Hepatic stellate cell (primary cell): ENCODE results near the gene CIBAR2.

ENCODE experiments used
- DNase-seq: peaks from one replicate; pipeline ENCODE4 v3.0.0; 2011; ENCODE audit warnings: low spot score

CIBAR2 gene

DNA sequence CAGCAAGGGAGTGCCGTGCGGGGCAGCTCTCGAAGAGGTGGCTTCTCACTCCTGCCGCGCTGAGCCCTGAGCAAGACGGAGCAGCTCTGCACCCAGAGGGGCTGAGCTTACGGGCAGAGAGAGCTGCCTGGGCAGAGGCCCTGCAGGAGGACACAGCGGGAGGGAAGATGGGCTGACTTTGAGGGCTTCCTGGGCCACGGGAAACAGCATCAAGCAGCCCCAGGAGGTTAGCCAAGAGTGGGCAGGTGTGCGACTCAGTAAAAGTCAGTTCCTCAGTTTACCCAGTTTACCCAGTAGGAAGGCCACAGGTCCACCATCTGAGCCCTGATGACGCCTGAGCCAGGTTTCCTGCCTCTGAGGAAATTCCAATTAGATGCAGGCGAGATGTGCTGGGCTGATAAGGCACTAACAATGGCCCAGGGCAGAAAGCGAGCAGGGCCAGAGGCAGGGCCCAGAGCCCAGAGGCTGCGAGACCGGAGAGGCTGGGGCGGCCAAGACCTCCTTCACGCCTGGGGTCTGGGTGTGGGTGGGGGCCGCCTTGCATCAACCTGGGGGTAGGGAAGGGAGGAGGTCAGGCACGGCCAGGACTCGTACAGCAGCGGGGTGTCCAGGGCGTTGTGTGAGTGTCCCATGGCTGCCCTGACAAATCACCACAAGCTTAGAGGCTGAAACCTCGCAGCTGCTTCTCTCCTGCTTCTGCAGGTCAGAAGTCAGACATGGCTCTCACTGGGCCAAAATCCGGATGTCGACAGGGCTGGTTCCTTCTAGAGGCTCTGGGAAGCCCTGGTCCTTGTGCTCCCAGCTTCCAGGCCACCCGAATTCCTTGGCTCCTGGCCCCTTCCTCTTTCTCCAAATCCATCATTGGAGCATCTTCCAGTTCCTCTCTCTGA lies 32.0 kb upstream of the CIBAR2 start:
- DNase-seq: no peak

DNA sequence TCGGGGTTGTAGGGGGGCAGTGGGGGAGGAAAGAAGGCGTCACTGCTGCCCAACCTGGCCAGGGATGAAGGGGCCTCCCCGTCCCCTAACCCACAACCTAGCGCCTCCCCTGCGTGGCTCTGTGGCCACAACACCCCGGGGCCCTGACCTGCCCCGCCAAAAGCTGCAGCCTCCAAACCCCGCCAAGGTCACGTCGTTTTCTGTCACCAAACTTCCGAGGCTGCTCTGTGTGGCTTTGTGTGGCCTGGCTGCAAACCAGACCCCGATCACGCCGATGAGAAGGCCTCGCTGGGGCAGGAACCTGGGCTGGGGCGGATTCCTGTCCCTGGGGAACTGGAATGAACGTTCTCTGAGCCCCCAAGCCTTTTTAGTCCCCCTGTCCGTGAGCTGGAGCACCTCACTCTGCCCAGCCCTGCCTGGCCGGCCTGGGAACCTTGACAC lies 30.5 kb upstream of the CIBAR2 start:
- DNase-seq: no peak

DNA sequence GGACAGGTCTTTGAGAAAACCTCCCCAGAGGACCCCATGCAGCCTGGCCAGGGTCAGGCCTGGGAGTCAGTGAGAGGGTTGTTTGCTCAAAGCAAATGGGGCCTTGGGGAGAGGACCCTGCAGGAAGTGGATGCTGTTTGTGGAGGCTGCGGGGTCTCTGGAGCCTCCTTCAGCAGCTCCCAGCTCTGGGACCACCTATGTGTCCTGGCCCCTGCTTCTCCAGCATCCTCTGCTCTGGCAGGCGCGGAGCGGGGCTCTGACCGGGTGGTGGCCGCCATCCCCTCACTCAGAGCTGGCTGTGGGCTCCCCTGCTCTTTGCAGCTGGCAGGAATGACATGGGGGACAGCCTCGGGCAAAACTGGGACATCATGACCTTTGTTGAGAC lies 29.8 kb upstream of the CIBAR2 start:
- DNase-seq: no peak

DNA sequence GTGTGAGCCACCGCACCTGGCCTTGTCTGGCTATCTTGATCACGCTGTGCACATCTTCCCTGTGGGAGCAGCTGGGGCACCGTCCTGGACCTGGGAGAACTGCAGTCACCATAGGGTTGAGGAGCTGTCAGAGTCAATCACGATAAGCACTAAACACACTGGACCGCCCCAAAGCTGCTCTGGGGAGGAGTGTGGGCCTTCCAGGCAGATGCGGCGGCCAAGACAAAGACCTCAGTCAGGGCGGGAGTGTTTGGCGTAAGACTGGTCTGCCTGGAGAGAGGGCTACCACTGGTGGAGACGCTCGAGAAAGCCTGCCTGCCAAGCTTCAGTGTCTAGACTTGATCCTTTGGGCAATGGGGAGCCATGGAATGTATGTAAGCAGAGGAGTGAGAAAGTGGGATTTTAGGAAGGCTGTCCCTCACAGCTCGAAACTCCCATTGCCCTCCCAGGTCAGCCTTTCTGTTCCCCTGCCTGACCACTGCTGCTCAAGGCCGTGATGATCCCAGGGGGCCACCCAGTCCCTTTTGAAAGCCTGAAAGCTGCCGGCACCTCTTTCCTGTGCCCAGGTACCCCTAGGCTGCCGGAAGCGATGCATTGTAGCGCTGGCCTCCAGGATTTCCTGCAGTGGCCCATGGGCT lies 29.3 kb upstream of the CIBAR2 start:
- no peak for DNase-seq

DNA sequence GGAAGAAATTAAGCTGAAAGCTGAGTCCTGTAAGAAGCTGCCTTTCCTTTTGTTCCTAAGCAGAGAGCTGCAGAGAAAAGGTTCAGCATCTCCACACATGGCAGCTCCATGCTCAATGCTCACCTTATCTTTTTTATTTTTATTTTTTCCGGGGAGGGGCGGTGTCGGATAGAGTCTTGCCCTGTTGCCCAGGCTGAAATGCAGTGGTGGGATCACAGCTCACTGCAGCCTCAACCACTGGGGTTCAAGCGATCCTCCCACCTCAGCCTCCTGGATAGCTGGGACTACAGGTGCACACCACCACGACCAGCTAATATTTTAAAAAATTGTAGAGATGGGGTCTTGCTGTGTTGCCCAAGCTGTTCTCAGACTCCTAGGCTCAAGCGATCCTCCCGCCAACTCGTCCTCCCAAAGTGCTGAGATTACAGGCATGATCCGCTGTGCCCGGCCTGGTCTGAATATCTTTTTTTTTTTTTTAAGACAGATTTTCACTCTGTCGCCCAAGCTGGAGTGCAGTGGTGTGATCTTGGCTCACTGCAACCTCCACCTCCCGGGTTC lies 28.3 kb upstream of the CIBAR2 start:
- no peak for DNase-seq

DNA sequence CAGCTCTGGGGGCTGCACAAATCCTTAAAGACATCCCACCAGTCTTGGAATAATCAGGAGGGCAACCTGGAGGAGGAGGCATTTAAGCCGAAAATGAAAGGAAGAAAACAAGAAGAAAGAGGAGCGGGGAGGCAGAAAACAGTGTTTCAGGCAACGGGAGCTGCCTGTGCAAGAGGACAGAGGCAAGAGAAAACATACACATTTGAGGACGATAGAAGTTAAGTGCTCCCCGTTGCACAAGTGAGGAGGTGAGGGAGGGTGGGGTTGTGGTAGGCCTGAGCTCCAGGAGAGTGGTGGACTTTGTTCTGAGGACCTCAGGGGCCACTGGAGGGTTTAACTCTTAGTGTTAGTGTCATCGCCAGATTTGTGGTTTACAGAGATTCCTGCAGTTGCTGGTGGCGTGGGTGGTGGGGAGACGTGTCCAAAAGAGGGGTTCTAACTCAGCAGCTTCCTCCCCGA lies 27.6 kb upstream of the CIBAR2 start:
- DNase-seq: no peak

DNA sequence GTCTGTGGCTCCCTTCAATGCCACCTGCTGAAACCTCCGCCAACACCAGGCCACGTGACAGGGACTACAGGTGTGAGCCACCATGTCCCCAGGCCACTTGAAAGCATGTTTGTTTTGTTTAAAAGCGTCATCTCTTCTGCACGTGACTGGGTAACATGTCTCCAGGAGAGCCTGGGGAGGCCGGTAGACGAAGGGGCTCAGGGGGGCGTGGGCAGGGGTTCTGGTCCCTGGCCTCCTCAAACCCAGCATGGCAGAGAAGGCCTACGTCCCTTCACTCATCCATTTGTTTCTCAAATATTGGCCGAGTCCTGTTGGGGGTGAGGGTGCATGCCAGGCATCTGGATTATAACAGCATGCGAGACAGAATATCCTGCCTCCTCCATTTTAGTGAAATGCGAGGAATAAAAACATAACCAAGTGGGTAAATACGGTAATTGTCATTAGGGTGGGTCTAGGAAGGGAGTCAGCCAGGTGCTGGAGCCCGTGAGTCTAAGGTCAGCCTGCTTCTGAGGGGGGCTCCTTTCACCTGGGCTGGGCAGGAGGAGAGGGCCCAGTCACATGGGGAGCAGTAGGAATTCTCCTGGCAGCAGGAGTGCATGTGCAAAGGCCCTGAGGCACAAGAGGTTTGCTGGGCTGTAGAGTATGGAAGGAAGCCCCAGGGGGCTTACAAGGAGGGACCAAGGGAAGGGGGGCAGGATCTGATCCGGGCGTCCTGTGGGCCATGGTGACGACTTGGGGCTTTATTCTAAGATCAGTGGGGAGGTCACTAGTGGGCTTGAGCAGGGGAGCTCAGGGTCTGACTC lies 26.8 kb upstream of the CIBAR2 start:
- DNase-seq: no peak

DNA sequence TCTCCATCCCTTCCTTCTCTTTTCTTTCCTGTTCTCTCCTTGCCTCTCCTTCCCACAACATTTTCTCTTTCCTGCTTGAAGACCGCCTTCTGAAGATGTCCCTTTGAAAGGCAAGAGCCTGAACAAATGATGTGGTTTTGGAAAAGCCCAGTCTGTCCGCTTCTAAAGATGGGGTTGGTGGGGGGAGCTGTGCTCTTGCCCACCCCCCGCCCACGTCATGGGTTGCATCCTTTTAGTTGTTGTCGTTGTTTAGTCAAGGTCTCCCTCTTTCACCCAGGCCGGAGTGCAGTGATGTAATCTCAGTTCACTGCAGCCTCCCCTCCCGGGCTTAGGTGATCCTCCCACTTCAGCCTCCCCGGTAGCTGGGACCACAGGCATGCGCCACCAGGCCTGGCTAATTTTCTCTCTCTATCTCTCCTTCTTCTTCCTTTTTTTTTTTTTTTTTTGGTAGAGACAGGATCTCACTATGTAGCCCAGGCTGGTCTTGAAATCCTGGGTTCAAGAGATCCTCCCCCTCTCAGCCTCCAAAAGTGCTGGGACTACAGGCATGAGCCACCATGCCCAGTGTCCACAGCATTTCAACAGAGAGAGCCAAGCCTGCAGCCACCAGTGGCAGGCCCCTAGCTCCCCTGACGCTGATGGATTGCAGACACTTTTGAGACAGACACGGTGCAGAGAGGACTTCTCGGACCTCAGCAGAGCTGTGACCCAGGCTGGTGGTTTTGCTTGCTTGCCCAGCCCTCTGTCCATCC lies 26.0 kb upstream of the CIBAR2 start:
- no peak for DNase-seq

DNA sequence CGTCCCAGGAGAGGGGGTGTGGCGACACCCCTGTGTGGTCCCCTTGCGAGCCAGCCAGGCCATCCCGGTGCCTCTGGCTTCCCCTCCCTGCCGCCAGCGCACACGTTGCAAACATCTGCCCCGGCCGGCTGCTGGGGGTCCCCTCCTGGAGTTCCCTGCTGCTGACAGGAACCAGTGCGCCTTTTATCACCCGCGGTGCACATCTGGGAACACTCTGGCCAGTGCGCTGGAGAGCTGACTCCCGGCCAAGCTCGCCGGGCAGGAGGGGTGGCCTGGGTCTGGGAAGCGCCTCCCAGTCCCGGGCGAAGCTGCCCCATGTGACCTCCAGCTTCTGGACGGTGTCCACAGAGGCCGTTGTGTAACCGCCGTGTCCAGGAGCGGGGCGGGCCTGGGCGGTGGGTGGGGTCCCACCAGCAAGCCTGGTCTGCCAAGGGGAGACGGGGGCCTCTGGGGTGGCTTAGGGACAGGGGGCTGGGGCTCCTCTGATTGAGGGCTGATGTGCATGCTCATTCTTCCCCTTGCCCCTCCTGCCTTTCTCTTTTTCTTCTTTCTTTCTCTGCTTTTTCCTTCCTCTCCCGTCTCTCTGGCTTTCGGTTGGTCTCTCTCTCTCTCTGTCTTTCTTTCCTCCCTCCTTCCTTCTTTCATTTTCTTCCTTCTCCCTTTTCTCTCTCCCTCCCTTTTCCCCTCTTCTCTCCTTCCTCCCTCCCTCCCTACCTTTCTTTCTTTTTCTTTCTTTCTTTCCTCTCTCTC lies 25.2 kb upstream of the CIBAR2 start:
- DNase-seq: peak; percentile 89

DNA sequence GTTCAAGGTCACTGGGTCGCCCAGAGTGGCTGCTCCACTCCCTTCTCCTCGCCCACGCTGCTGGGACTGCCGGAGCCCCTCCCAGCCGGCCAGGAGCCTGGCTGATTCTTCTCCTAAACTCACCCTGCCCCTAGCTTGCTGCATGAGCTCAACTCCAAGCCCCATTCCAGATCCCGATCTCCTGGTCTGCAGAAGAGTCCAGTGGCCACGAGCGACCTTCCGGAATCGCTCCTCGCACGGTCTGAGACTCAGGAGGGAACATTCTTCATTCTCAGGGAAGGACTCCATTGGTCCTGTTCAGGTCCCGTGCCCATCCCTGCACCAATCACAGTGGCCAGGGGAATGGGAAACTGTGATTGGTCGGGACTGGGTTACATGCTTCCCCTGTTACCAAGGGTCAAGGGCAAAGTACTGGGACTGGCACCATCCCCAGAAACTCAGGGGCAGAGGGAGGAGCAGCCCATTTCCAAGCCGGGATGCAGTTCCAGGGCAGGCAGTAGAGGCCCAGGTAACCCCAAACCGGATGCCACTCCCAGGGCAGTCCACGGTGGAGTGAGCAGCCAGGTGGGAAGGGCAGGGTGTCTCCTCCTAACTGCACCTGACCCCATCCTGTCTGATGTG lies 24.5 kb upstream of the CIBAR2 start:
- peak; percentile 60 for DNase-seq

DNA sequence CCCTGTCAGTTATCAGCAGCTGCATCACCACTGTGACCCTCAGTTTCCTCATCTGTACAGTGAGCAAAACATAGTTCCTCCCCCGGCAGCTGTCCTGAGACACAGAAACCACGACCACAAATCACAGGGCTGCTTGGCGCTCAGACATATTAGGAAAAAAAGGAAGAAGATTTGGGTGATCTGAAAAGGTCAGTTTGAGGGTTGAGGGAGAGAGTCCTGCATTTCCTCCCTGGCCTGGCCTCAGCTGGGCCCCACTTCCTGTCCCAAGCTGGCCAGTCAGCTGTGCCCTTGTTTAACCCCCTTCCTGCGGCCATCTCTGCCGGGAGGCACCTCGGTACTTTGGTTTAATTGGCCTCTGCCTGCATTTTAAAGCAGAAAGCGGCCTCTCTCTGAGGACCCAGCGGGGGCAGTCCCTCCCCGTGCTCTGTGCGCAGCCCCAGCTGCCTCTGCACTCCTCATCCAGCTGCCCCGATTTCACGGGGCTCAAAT lies 24.0 kb upstream of the CIBAR2 start:
- DNase-seq: no peak

DNA sequence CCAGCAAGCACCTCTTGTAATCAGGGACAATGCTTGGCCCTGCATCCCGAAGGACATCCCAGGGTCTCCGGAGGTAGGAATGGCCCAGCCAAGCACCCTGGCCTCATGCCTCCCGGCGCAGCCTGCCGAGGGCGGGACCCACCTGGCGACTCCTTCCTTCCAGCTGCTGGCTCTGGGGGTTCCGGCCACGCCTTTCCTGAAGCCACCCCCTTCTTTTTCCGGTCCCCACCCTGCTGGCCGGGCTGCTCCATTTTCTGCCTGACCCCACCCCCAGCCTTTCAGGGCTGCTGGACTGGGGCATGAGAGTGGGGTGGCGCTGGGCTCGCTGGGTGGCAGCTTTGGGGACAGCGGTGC lies 22.5 kb upstream of the CIBAR2 start:
- DNase-seq: no peak

DNA sequence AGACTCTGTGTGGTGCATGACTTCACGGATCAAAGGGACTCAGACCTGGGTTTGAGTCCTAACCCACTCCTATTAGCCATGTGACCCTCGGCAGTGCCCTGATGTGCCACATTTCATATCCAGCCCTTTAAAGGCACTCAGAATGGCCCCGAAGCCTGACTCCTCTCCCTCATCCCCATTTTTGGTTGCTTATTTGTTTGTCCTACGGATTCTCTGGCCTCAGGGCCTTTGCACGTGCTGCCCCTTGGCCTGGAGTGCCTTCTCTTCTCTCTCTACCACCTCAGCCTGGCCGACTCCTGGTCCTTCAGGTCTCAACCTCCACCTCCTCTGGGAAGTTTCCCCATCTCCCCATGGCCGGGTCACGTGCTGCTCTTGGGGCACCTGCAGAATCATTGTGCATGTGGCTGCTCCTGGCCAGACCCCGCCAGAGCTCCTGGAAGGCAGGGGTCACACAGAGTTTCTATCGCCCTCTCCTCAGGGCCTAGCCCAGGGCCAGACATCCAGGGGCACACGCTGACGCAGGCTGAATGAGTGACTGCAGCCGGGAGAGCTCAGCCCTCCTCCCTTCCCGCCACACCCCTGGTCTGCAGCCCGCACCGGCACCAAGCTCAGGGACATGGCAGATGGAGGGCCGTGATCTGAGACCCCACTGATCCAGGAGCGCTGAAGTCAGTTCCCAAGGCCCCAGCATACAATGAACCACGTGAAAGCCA lies 22.0 kb upstream of the CIBAR2 start:
- no peak for DNase-seq

DNA sequence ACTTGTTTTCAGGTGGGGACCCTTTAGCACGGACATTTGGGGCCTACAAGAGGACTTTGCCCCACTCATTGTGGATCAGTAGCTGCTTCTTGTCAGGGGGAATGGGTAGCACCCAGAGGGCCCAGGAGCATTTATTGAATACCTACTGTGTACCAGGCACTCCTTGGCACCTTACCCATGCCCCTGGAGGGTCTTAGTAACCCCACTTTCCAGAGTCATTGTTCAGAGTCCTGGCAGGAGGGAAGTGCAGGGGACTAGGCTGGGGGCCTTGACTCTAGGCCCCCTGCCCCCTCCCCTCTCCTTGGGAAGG lies 21.0 kb upstream of the CIBAR2 start:
- no peak for DNase-seq

DNA sequence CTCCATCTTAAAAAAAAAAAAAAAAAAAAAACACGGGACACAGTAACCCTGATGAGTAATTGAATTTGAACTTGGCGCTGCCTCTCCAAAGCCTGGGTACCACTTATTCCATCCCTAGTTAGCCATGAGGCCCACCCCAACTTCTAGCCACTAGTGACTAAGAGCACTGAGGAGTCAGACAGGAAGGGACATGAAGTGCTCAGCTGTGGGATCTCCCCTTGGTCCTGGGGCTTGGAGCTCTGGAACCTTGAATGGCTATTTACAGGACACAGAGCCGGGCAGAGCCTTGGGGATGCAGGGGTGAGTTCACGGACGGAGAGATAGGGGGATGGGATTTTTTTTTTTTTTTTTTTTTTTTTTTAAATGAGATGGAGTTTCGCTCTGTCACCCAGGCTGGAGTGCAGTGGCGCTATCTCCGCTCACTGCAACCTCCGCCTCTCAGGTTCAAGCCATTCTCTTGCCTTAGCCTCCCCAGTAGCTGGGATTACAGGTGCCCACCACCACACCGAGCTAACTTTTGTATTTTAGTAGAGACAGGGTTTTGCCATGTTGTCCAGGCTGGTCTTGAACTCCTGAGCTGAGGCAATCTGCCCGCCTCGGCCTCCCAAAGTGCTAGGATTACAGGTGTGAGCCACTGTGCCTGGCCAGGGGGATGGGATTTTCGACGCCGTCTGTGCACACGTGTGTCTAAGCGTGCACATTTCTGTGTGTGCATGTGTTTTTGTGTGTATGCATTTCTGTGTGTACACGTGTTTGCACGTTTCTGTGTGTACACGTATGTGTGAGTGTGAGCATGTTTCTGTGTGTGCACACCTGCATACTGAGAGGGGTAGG lies 20.4 kb upstream of the CIBAR2 start:
- no peak for DNase-seq

DNA sequence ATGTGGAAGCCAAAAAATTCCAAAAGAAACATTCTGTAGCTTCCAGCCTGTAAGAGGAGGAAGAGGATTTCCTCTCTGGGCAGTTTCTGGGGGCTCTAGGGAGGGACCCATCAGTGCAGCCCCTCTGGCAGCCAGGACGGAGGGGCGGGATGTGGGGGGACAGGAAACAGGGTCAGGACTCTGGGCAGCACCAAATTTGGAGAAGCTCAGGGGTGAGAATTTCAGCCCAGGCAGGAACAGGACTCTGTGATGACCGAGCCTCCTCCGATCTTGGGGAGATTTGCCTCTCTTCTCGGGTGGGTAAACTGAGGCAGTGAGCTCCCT lies 18.4 kb upstream of the CIBAR2 start:
- no peak for DNase-seq

DNA sequence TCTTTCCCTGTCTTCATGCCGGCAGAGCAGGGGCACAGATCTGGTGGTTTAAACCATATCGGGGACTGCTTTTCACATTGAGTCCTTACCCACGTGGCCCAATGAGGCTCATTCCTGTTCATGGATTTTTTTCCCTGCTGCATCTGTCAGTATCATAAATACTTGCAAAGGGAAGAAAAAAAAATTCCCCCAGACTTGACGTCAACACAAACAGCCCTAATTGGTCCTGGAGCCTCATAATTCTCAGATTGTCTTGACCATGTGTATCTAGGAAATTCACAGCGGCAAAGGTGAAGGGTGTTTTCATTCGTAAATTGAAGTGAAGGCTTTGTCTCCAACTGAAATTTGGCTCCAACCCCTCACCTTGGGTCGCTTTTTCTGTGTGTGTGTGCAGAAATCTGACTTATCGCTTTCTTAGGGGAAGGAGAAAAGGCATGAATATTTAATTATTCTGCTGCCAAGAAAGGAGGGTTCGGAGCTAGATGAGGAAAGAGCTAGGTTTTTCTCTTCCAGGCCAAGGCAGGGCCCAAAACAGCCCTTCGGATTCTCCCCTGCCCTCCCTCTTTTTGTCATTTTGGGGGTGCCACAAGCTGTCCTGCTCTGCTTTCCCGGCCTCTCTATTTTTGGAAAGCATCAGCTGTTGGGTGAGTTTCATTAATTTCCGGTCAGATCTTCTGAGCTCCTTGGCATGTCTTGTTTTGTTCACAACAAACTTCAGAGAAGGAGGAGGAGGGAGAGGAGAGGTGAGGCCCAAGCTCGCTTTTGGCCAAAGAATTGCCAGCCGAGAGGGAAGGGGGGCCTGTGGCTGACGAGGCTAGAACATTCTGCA lies 17.8 kb upstream of the CIBAR2 start:
- peak; percentile 49 for DNase-seq
